Activated naive CD8-positive, alpha-beta T cell treated with anti-CD3 and anti-CD28 coated beads, Interleukin-2, amount 10 ng/mL, durations not matched to agents 7 days and 5 days (primary cell): ENCODE results near the gene MUC5AC. TPM values are rescaled to one million over a fixed set of nuclear protein-coding genes. Genes with fewer than 3 reads are reported as not detected.

Experiments used
- ATAC-seq: fragments of 150-1000 bp; cut with Tn5 transposase; one replicate; pipeline ENCODE4 v1.10.0; 2021; ENCODE audit warnings: low read depth, moderate library complexity
- POLR2A ChIA-PET: fragments of 350-600 bp; sonication (Branson Sonifier 250); formaldehyde crosslinking; loops from one replicate; lab custom pipeline; 2021; ENCODE audit warnings: antibody characterized with exemption; lab: Charles Lee
- DNase-seq: peaks from one replicate; pipeline ENCODE4 v3.0.0; 2021
- H3K27ac Mint-ChIP-seq: one replicate; pipeline ENCODE4 v1.8.0; 2022; ENCODE audit warnings: mild to moderate bottlenecking, mixed read lengths
- H3K27me3 Mint-ChIP-seq: one replicate; pipeline ENCODE4 v1.8.0; 2022; ENCODE audit warnings: mild to moderate bottlenecking, moderate library complexity, mixed read lengths
- H3K36me3 Mint-ChIP-seq: one replicate; pipeline ENCODE4 v1.8.0; 2021; ENCODE audit warnings: mild to moderate bottlenecking, mixed read lengths
- H3K4me1 Mint-ChIP-seq: one replicate; pipeline ENCODE4 v1.8.0; 2021; ENCODE audit warnings: mixed read lengths
- H3K4me3 Mint-ChIP-seq: one replicate; pipeline ENCODE4 v1.8.0; 2022; ENCODE audit warnings: mild to moderate bottlenecking, moderate library complexity, mixed read lengths
- H3K9me3 Mint-ChIP-seq: one replicate; pipeline ENCODE4 v1.8.0; 2021; ENCODE audit warnings: mixed read lengths
- total RNA-seq, 2 experiments: library from RNA; stranded (reverse); gene quantifications; one replicate each; pipeline ENCODE4 v1.2.3, GENCODE V29; 2021

MUC5AC gene
- total RNA-seq, 2 experiments from 2014 or later: not detected

- Mint-ChIP-seq H3K9me3 (no peaks in the 10 kb centered on the region), H3K27ac (no peak overlapping the region), H3K36me3 (no peaks in the 10 kb centered on the region), H3K27me3 (no peaks in the 10 kb centered on the region), H3K4me1 (no peaks in the 10 kb centered on the region), H3K4me3 (no peak overlapping the region)
- peak; percentile 18 for DNase-seq
- POLR2A ChIA-PET: no interaction called here
- no peak for ATAC-seq
These were observed 35.8 kb downstream of the MUC5AC start for GRCh38 chr11:1193326-1194230.

GRCh38 chr11:1194231-1194976 is 36.7 kb downstream of the MUC5AC start:
- ATAC-seq: no peak
- Mint-ChIP-seq H3K27me3 (no peaks in the 10 kb centered on the region), H3K4me3 (no peak overlapping the region), H3K36me3 (no peaks in the 10 kb centered on the region), H3K27ac (no peak overlapping the region), H3K9me3 (no peaks in the 10 kb centered on the region), H3K4me1 (no peaks in the 10 kb centered on the region)
- DNase-seq: peak; percentile 21
- POLR2A ChIA-PET: no interaction called here

GRCh38 chr11:1194977-1195681 is 37.4 kb downstream of the MUC5AC start:
- DNase-seq: peak; percentile 7
- no peaks in the 10 kb centered on the region for H3K9me3 Mint-ChIP-seq
- no peak overlapping the region for H3K27ac Mint-ChIP-seq
- H3K4me3 Mint-ChIP-seq: no peak overlapping the region
- no peaks in the 10 kb centered on the region for H3K36me3 Mint-ChIP-seq
- POLR2A ChIA-PET: no interaction called here
- ATAC-seq: no peak
- no peaks in the 10 kb centered on the region for H3K4me1 Mint-ChIP-seq
- H3K27me3 Mint-ChIP-seq: no peaks in the 10 kb centered on the region

- H3K27me3 Mint-ChIP-seq: no peaks in the 10 kb centered on the region
- peak; percentile 22 for DNase-seq
- no peak overlapping the region for H3K4me3 Mint-ChIP-seq
- no peak for ATAC-seq
- no peaks in the 10 kb centered on the region for H3K9me3 Mint-ChIP-seq
- POLR2A ChIA-PET: no interaction called here
- no peaks in the 10 kb centered on the region for H3K36me3 Mint-ChIP-seq
- no peaks in the 10 kb centered on the region for H3K4me1 Mint-ChIP-seq
- no peak overlapping the region for H3K27ac Mint-ChIP-seq
These were observed 38.1 kb downstream of the MUC5AC start for GRCh38 chr11:1195682-1196515.

GRCh38 chr11:1196516-1197391 is 39.0 kb downstream of the MUC5AC start:
- ATAC-seq (no peak), DNase-seq (peak; percentile 24)
- POLR2A ChIA-PET: no interaction called here

GRCh38 chr11:1197431-1197885 is 39.7 kb downstream of the MUC5AC start:
- no peak overlapping the region for H3K4me3 Mint-ChIP-seq
- H3K27me3 Mint-ChIP-seq: no peaks in the 10 kb centered on the region
- H3K27ac Mint-ChIP-seq: no peak overlapping the region
- DNase-seq (no peak), ATAC-seq (no peak)
- POLR2A ChIA-PET: no interaction called here
- H3K36me3 Mint-ChIP-seq: no peaks in the 10 kb centered on the region
- no peaks in the 10 kb centered on the region for H3K4me1 Mint-ChIP-seq
- no peaks in the 10 kb centered on the region for H3K9me3 Mint-ChIP-seq

More at GRCh38 chr11:1196516-1197391, 39.0 kb downstream of the MUC5AC start:
- H3K4me3 Mint-ChIP-seq: no peak overlapping the region
- H3K27ac Mint-ChIP-seq: no peak overlapping the region
- no peaks in the 10 kb centered on the region for H3K4me1 Mint-ChIP-seq
- no peaks in the 10 kb centered on the region for H3K9me3 Mint-ChIP-seq
- no peaks in the 10 kb centered on the region for H3K27me3 Mint-ChIP-seq
- no peaks in the 10 kb centered on the region for H3K36me3 Mint-ChIP-seq

GRCh38 chr11:1197886-1198560 is 40.3 kb downstream of the MUC5AC start:
- H3K4me3 Mint-ChIP-seq: no peak overlapping the region
- DNase-seq (peak; percentile 20), ATAC-seq (no peak)
- H3K9me3 Mint-ChIP-seq: no peaks in the 10 kb centered on the region
- no peaks in the 10 kb centered on the region for H3K36me3 Mint-ChIP-seq
- POLR2A ChIA-PET: no interaction called here
- no peak overlapping the region for H3K27ac Mint-ChIP-seq
- no peaks in the 10 kb centered on the region for H3K27me3 Mint-ChIP-seq
- no peaks in the 10 kb centered on the region for H3K4me1 Mint-ChIP-seq

GRCh38 chr11:1198561-1199240 is 40.9 kb downstream of the MUC5AC start:
- POLR2A ChIA-PET: no interaction called here
- peak; percentile 23 for DNase-seq
- no peak for ATAC-seq
- no peak overlapping the region for H3K4me3 Mint-ChIP-seq
- H3K27ac Mint-ChIP-seq: no peak overlapping the region
- H3K9me3 Mint-ChIP-seq: no peaks in the 10 kb centered on the region
- no peaks in the 10 kb centered on the region for H3K27me3 Mint-ChIP-seq
- no peaks in the 10 kb centered on the region for H3K36me3 Mint-ChIP-seq
- no peaks in the 10 kb centered on the region for H3K4me1 Mint-ChIP-seq

- Mint-ChIP-seq H3K9me3 (no peaks in the 10 kb centered on the region), H3K36me3 (no peaks in the 10 kb centered on the region), H3K27ac (no peak overlapping the region), H3K4me3 (no peak overlapping the region), H3K4me1 (no peaks in the 10 kb centered on the region), H3K27me3 (no peaks in the 10 kb centered on the region)
- ATAC-seq (no peak), DNase-seq (no peak)
- POLR2A ChIA-PET: no interaction called here
These were observed 41.5 kb downstream of the MUC5AC start for GRCh38 chr11:1199241-1199750.

GRCh38 chr11:1199751-1200610 is 42.2 kb downstream of the MUC5AC start:
- no peaks in the 10 kb centered on the region for H3K4me1 Mint-ChIP-seq
- H3K4me3 Mint-ChIP-seq: no peak overlapping the region
- H3K36me3 Mint-ChIP-seq: no peaks in the 10 kb centered on the region
- no peaks in the 10 kb centered on the region for H3K9me3 Mint-ChIP-seq
- ATAC-seq (no peak), DNase-seq (peak; percentile 24)
- no peak overlapping the region for H3K27ac Mint-ChIP-seq
- POLR2A ChIA-PET: no interaction called here
- no peaks in the 10 kb centered on the region for H3K27me3 Mint-ChIP-seq
